GM21381 (cell line): ENCODE data around the gene KLK7.

Experiments used
- ATAC-seq: cut with Tn5 transposase; IDR thresholded peaks from one replicate; pipeline ENCODE4 v1.9.1; 2021; ENCODE audit warnings: mild to moderate bottlenecking, moderate library complexity; ENCODE audit not compliant: unreplicated experiment

Gene KLK7

GRCh38 chr19:50983625-50984292 lies at the start of gene KLK7:
Gene KLK7 (minus strand): TSS chr19:50983917. CDS start chr19:50982399, 1,518 bp downstream.
- no peak for ATAC-seq

- no peak for ATAC-seq
Observed at GRCh38 chr19:51031880-51032225, 48.1 kb upstream of the KLK7 start.

GRCh38 chr19:51031220-51031879 lies 47.6 kb upstream of the KLK7 start:
- no peak for ATAC-seq

- no peak for ATAC-seq
Observed at GRCh38 chr19:51030631-51031030, 46.9 kb upstream of the KLK7 start.

GRCh38 chr19:51029718-51030117 lies 46.0 kb upstream of the KLK7 start:
- no peak for ATAC-seq

- no peak for ATAC-seq
Observed at GRCh38 chr19:51027873-51028272, 44.2 kb upstream of the KLK7 start.

- no peak for ATAC-seq
Observed at GRCh38 chr19:51027126-51027806, 43.5 kb upstream of the KLK7 start.

GRCh38 chr19:51026554-51026831 lies 42.8 kb upstream of the KLK7 start, which contains the start of gene KLK11:
Gene KLK11 (minus strand): TSS chr19:51026616. CDS start chr19:51025631, 985 bp downstream.
- no peak for ATAC-seq

- ATAC-seq = no peak
Observed at GRCh38 chr19:51025809-51026553, 42.3 kb upstream of the KLK7 start.

GRCh38 chr19:51025401-51025800 lies 41.7 kb upstream of the KLK7 start:
- no peak for ATAC-seq

GRCh38 chr19:51024924-51025323 lies 41.2 kb upstream of the KLK7 start:
- ATAC-seq = no peak

- no peak for ATAC-seq
Observed at GRCh38 chr19:51023946-51024345, 40.2 kb upstream of the KLK7 start.

GRCh38 chr19:51022526-51022925 lies 38.8 kb upstream of the KLK7 start:
- no peak for ATAC-seq

- no peak for ATAC-seq
Observed at GRCh38 chr19:51020988-51021651, 37.4 kb upstream of the KLK7 start.

GRCh38 chr19:51019544-51019925 lies 35.8 kb upstream of the KLK7 start, which contains the start of gene KLK10:
Gene KLK10 (minus strand): TSS chr19:51019709. CDS start chr19:51019130, 579 bp downstream.
- ATAC-seq = no peak

GRCh38 chr19:51018745-51019543 lies 35.2 kb upstream of the KLK7 start:
- ATAC-seq = no peak

GRCh38 chr19:51016798-51017683 lies 33.3 kb upstream of the KLK7 start:
- no peak for ATAC-seq

- ATAC-seq = no peak
Observed at GRCh38 chr19:51015691-51016267, 32.1 kb upstream of the KLK7 start.

GRCh38 chr19:51014242-51014641 lies 30.5 kb upstream of the KLK7 start:
- ATAC-seq = no peak
